IMR-90 (cell line): ENCODE measurements around the gene BCL2L11. TPM values are rescaled to one million over a fixed set of nuclear protein-coding genes. Genes with fewer than 3 reads are reported as not detected.

Experiments used
- ATAC-seq: fragments of 200-7000 bp; cut with Tn5 transposase; 2 replicates; pipeline ENCODE4 v1.9.1; 2020; ENCODE audit warnings: low read depth, mild to moderate bottlenecking, moderate library complexity
- BruUV-seq: library from RNA; stranded (reverse); fragments of 400-500 nt; replicated peaks from 2 replicates; lab custom pipeline; 2021; lab: Mats Ljungman, UMichigan
- CTCF ChIA-PET: fragments of 300-600 bp; formaldehyde crosslinking; extraction: SDS; loops from one replicate; lab custom pipeline; 2021; ENCODE audit warnings: antibody characterized with exemption; lab: Yijun Ruan, JAX
- POLR2A ChIA-PET: fragments of 300-600 bp; sonication (Branson Sonifier 250); formaldehyde crosslinking; loops from one replicate; lab custom pipeline; 2022; ENCODE audit warnings: antibody characterized with exemption; ENCODE audit not compliant: unreplicated experiment; lab: Charles Lee
- DNase-seq: peaks from one replicate; pipeline ENCODE4 v3.0.0; 2013
- H2AFZ ChIP-seq: replicated peaks from 2 replicates; pipeline ENCODE3; 2013; ENCODE audit warnings: low read length, mild to moderate bottlenecking; ENCODE audit not compliant: poor library complexity
- H2AK5ac ChIP-seq: 2 replicates; pipeline ENCODE4 v1.6.1; 2013; ENCODE audit warnings: low read depth, low read length, inconsistent platforms
- H2AK9ac ChIP-seq: replicated peaks from 2 replicates; pipeline ENCODE3; 2013; ENCODE audit warnings: mild to moderate bottlenecking, low read depth, low read length, moderate library complexity; ENCODE audit not compliant: poor library complexity
- H2BK120ac ChIP-seq: 2 replicates; pipeline ENCODE4 v1.6.1; 2013; ENCODE audit warnings: low read depth, low read length, inconsistent platforms
- H2BK15ac ChIP-seq: 3 replicates; pipeline ENCODE4 v1.6.1; 2013; ENCODE audit warnings: low read depth, low read length, inconsistent platforms
- H2BK20ac ChIP-seq: 2 replicates; pipeline ENCODE4 v1.6.1; 2013; ENCODE audit warnings: low read depth, mild to moderate bottlenecking, inconsistent platforms, low read length, moderate library complexity
- H2BK5ac ChIP-seq: 2 replicates; pipeline ENCODE4 v1.6.1; 2013; ENCODE audit warnings: mild to moderate bottlenecking, low read depth, low read length, inconsistent platforms; ENCODE audit not compliant: poor library complexity, severe bottlenecking
- H3K14ac ChIP-seq: replicated peaks from 2 replicates; pipeline ENCODE4 v1.6.1; 2013; ENCODE audit warnings: low read depth, low read length, inconsistent platforms
- H3K18ac ChIP-seq: 2 replicates; pipeline ENCODE4 v1.6.1; 2013; ENCODE audit warnings: low read depth, low read length, control low read depth
- H3K23ac ChIP-seq: 2 replicates; pipeline ENCODE4 v1.6.1; 2013; ENCODE audit warnings: low read depth, low read length, inconsistent platforms
- H3K27ac ChIP-seq: 2 replicates; pipeline ENCODE4 v1.5.1; 2013; ENCODE audit warnings: mild to moderate bottlenecking, control low read depth, low read length; ENCODE audit not compliant: insufficient read depth
- H3K27me3 ChIP-seq: 2 replicates; pipeline ENCODE4 v1.6.1; 2013; ENCODE audit warnings: low read length; ENCODE audit not compliant: control insufficient read depth, insufficient read depth
- H3K36me3 ChIP-seq: 2 replicates; pipeline ENCODE4 v1.6.1; 2013; ENCODE audit warnings: low read length, mixed read lengths; ENCODE audit not compliant: control insufficient read depth, insufficient read depth
- H3K4ac ChIP-seq: 2 replicates; pipeline ENCODE4 v1.6.1; 2013; ENCODE audit warnings: low read depth, low read length, inconsistent platforms
- H3K4me1 ChIP-seq: 2 replicates; pipeline ENCODE4 v1.6.1; 2013; ENCODE audit warnings: low read length, mixed read lengths; ENCODE audit not compliant: control insufficient read depth, insufficient read depth
- H3K4me2 ChIP-seq: 2 replicates; pipeline ENCODE4 v1.6.1; 2013; ENCODE audit warnings: low read depth, mild to moderate bottlenecking, control low read depth, low read length, moderate library complexity
- H3K4me3 ChIP-seq: 2 replicates; pipeline ENCODE4 v1.5.1; 2013; ENCODE audit warnings: low read depth, mild to moderate bottlenecking, control low read depth, low read length, moderate library complexity; ENCODE audit not compliant: insufficient read depth
- H3K56ac ChIP-seq: 2 replicates; pipeline ENCODE4 v1.6.1; 2013; ENCODE audit warnings: low read length, inconsistent platforms; ENCODE audit not compliant: insufficient read depth; ENCODE audit errors: extremely low read depth
- H3K79me1 ChIP-seq, 2 experiments: 2 replicates each; pipeline ENCODE4 v1.6.1; 2013; ENCODE audit warnings: low read length in 2 of 2, inconsistent platforms in 1 of 2, low read depth in 1 of 2
- H3K9ac ChIP-seq: 2 replicates; pipeline ENCODE4 v1.6.1; 2013; ENCODE audit warnings: low read depth, low read length, control low read depth
- H3K9me1 ChIP-seq: 2 replicates; pipeline ENCODE4 v1.6.1; 2013; ENCODE audit warnings: low read length, inconsistent platforms; ENCODE audit not compliant: insufficient read depth
- H3K9me3 ChIP-seq: 2 replicates; pipeline ENCODE4 v1.6.1; 2013; ENCODE audit warnings: low read length; ENCODE audit not compliant: control insufficient read depth, insufficient read depth
- H4K20me1 ChIP-seq: 2 replicates; pipeline ENCODE4 v1.6.1; 2013; ENCODE audit warnings: low read length, inconsistent platforms; ENCODE audit not compliant: insufficient read depth
- H4K5ac ChIP-seq: 2 replicates; pipeline ENCODE4 v1.6.1; 2013; ENCODE audit warnings: mild to moderate bottlenecking, low read depth, low read length, control low read depth
- H4K8ac ChIP-seq, 2 experiments: 2 replicates each; pipeline ENCODE4 v1.6.1; 2013; ENCODE audit warnings: low read depth in 2 of 2, low read length in 2 of 2, control low read depth in 1 of 2, inconsistent platforms in 1 of 2
- H4K91ac ChIP-seq: 2 replicates; pipeline ENCODE4 v1.6.1; 2013; ENCODE audit warnings: low read depth, low read length, inconsistent platforms; ENCODE audit not compliant: insufficient read depth
- BHLHE40 ChIP-seq: fragments of 150-350 bp; IDR thresholded peaks from 2 replicates; pipeline ENCODE4 v1.6.1; 2016; ENCODE audit warnings: mild to moderate bottlenecking, low read depth, low read length
- CHD1 ChIP-seq: IDR thresholded peaks from 2 replicates; pipeline ENCODE4 v1.6.1; 2012; ENCODE audit warnings: low read depth, low read length, improper control_type of control experiment
- MAZ ChIP-seq: IDR thresholded peaks from 2 replicates; pipeline ENCODE4 v1.6.1; 2012; ENCODE audit warnings: low read depth, mild to moderate bottlenecking, low read length, improper control_type of control experiment, moderate library complexity, borderline replicate concordance
- MXI1 ChIP-seq: IDR thresholded peaks from 2 replicates; pipeline ENCODE4 v1.6.1; 2012; ENCODE audit warnings: low read depth, mild to moderate bottlenecking, low read length, moderate library complexity, borderline replicate concordance
- WGBS, 2 experiments: methylation state at CpG; one replicate each; pipeline versions ENCODE4 v1.1.5 to v1.1.7; 2013; ENCODE audit warnings: missing lambda C conversion rate in 2 of 2; ENCODE audit not compliant: insufficient read length in 1 of 2; ENCODE audit errors: extremely low coverage in 2 of 2; 5-methylcytosine and 5-hydroxymethylcytosine counted together
- dilution Hi-C: fragments of 300-500 bp; cut with HindIII; formaldehyde crosslinking; loops from one replicate; pipeline ENCODE4 v1.14.3; 2018; ENCODE audit warnings: low sequenced_read_pairs; ENCODE audit not compliant: unreplicated experiment
- in situ Hi-C: fragments of 300-500 bp; cut with MboI; formaldehyde crosslinking; loops from 3 replicates; pipeline ENCODE4 v1.14.3; 2019; ENCODE audit warnings: low sequenced_read_pairs, inconsistent platforms, mixed read lengths
- intact Hi-C: fragments of 100-400 bp; cut with micrococcal nuclease; formaldehyde crosslinking; loops from 2 replicates; pipeline ENCODE4 v1.10.0; 2022
- polyA plus RNA-seq, 3 experiments: library from polyadenylated mRNA; depleted of rRNA; stranded (reverse); fragments of >200 nt; gene quantifications; 2 replicates each; pipeline ENCODE4 v1.2.3, GENCODE V29; 2012; ENCODE audit warnings: low replicate concordance in 1 of 3
- total RNA-seq: library from RNA; depleted of rRNA; stranded (reverse); fragments of >200 nt; gene quantifications from 2 replicates; pipeline ENCODE4 v1.2.3, GENCODE V29; 2012

BCL2L11 gene
- total and polyA plus RNA-seq, 2 of the 4 experiments (the other 2 are of a cell fraction): 1.1 to 1.7 TPM

- H2AK9ac ChIP-seq: peak overlapping the region; percentile 29
- no peak overlapping the region for H4K8ac ChIP-seq
- no peak overlapping the region for H2BK120ac ChIP-seq
- peak overlapping the region; percentile 95 for H2AFZ ChIP-seq
- H3K79me1 ChIP-seq: peaks cover 0 to 8% of the 10 kb centered on the region in 2 experiments; a peak in 1 of 4 replicates
- no peak overlapping the region for H2BK20ac ChIP-seq
- H3K36me3 ChIP-seq: peaks cover 9% of the 10 kb centered on the region
- no peak for DNase-seq
- H3K14ac ChIP-seq: no peak overlapping the region
- H3K27me3 ChIP-seq: peaks cover 9% of the 10 kb centered on the region
- H2AK5ac ChIP-seq: no peak overlapping the region
- ChIA-PET POLR2A (interaction anchor here (0.6 kb wide), 2 partner anchors 88 to 563 kb away, joined by 3 read pairs; no protein-coding TSS in a partner anchor), CTCF (no interaction called here)
- no peak overlapping the region for H2BK5ac ChIP-seq
- dilution Hi-C loops (no loop called here), in situ Hi-C loops (no loop called here), intact Hi-C loops (no loop called here)
- no peak overlapping the region for H3K18ac ChIP-seq
- WGBS, 2 experiments: 2% methylated on average over 38 of the region's 80 CpGs; no CpG with 5 or more reads in 1 of the 2 experiments
- H3K23ac ChIP-seq: peak overlapping the region; percentile 17; the same call in 1 of the 2 replicates
- no peaks in the 10 kb centered on the region for H3K9me1 ChIP-seq
- H3K9me3 ChIP-seq: peaks cover 3% of the 10 kb centered on the region; the same call in 1 of the 2 replicates
- no peak overlapping the region for H3K56ac ChIP-seq
- TF ChIP-seq MXI1 (peak; percentile 70; the same call in 1 of the 2 replicates), BHLHE40 (peak; percentile 90), CHD1 (0 out of 2 replicates have a peak, but pooled peaks have one; percentile 36), MAZ (no peak)
- H3K4me3 ChIP-seq: peak overlapping the region; percentile 73
- H4K91ac ChIP-seq: no peak overlapping the region
- no peak for ATAC-seq
- BruUV-seq: no TSS peak
- H3K4me2 ChIP-seq: peak overlapping the region; percentile 88
- H4K5ac ChIP-seq: no peak overlapping the region
- no peak overlapping the region for H3K4ac ChIP-seq
- no peak overlapping the region for H2BK15ac ChIP-seq
- H4K20me1 ChIP-seq: peaks cover 18% of the 10 kb centered on the region
- H3K9ac ChIP-seq: peak overlapping the region; percentile 69
- H3K27ac ChIP-seq: peak overlapping the region; percentile 46
- H3K4me1 ChIP-seq: peaks cover 2% of the 10 kb centered on the region
These were observed 514 bp downstream of the BCL2L11 start for GRCh38 chr2:111121028-111121827.
